ENCODE results near the gene LMOD1. TPM values are rescaled to one million over a fixed set of nuclear protein-coding genes. Genes with fewer than 3 reads are reported as not detected.
"Not testable (repeated sequence)": the region's sequence is repeated elsewhere in the genome, so short reads cannot be mapped to it uniquely, and the experiment has no call there.

The LMOD1 gene
- total RNA-seq, 1 experiment from 2014 or later, result not detected

DNA sequence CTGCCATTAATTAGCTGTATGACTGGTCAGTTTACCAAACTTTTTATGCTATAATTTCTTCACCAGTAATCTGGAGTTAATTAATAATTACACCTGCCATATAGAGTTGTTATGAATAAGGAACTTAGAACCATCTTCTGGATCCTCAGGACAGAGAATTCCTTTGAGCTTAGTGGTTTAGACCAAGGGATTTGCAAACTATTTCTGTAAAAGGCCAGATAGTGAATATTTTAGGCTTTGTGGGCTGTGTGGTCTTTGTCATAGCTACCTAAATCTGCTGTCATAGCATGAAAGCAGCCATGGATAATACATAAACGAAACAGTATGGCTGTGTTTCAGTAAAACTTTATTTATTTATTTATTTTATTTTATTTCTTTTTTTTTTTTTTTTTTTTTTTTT is 17.9 kb upstream of the LMOD1 start:
- intact Hi-C loops (cut with micrococcal nuclease; ENCODE audit: unreplicated experiment), result no loop called here
- Histone ChIP-seq H3K9me3 (ENCODE audit: low read depth, low read length, poor library complexity, severe bottlenecking) (no peaks in the 10 kb centered on the region), H3K36me3 (ENCODE audit: insufficient read depth, low read length, poor library complexity, severe bottlenecking) (peaks cover 75% of the 10 kb centered on the region), H3K27ac (ENCODE audit: low read depth, low read length, poor library complexity, severe bottlenecking) (no peak overlapping the region), H3K27me3 (replicated peaks; ENCODE audit: insufficient read depth, low read depth, low read length, poor library complexity) (no peaks in the 10 kb centered on the region), H3K4me1 (ENCODE audit: insufficient read depth, low read length, poor library complexity, severe bottlenecking) (no peaks in the 10 kb centered on the region), H3K4me3 (ENCODE audit: low read depth, low read length, poor library complexity, severe bottlenecking) (no peak overlapping the region)
- DNase-seq (ENCODE audit: low spot score), result no peak
- no TSS peak for BruUV-seq (replicated peaks)
- POLR2A ChIA-PET (ENCODE audit: low non-redundant PET), result no interaction called here
- CTCF ChIA-PET, result interaction anchor here (0.6 kb wide), 1 partner anchor 44 kb away, joined by 3 read pairs; no protein-coding TSS in a partner anchor
- TF ChIP-seq, protein P1, sequence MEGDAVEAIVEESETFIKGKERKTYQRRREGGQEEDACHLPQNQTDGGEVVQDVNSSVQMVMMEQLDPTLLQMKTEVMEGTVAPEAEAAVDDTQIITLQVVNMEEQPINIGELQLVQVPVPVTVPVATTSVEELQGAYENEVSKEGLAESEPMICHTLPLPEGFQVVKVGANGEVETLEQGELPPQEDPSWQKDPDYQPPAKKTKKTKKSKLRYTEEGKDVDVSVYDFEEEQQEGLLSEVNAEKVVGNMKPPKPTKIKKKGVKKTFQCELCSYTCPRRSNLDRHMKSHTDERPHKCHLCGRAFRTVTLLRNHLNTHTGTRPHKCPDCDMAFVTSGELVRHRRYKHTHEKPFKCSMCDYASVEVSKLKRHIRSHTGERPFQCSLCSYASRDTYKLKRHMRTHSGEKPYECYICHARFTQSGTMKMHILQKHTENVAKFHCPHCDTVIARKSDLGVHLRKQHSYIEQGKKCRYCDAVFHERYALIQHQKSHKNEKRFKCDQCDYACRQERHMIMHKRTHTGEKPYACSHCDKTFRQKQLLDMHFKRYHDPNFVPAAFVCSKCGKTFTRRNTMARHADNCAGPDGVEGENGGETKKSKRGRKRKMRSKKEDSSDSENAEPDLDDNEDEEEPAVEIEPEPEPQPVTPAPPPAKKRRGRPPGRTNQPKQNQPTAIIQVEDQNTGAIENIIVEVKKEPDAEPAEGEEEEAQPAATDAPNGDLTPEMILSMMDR (conservative IDR thresholded peaks at IDR 0.05; ENCODE audit: low read depth, low read length), result no peak
- TF ChIP-seq EZH2 (IDR thresholded peaks at IDR 0.05; ENCODE audit: borderline replicate concordance, low read depth, low read length, poor library complexity, severe bottlenecking), result no peak

DNA sequence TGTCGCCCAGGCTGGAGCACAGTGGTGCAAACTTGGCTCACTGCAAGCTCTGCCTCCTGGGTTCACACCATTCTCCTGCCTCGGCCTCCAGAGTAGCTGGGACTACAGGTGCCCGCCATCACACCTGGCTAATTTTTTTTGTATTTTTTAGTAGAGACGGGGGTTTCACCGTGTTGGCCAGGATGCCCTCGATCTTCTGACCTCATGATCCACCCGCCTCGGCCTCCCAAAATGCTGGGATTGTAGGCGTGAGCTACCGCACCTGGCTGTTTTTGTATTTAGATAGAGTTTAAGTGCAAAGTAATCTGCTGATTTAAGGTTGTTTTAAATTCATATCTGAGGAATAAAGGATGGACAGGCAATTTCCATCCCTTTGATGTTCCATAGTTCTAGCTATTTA is 16.0 kb upstream of the LMOD1 start:
- BruUV-seq (replicated peaks); H3K27ac ChIP-seq (ENCODE audit: low read depth, low read length, poor library complexity, severe bottlenecking); H3K27me3 ChIP-seq (replicated peaks; ENCODE audit: insufficient read depth, low read depth, low read length, poor library complexity); CTCF ChIA-PET; H3K4me1 ChIP-seq (ENCODE audit: insufficient read depth, low read length, poor library complexity, severe bottlenecking); POLR2A ChIA-PET (ENCODE audit: low non-redundant PET); H3K4me3 ChIP-seq (ENCODE audit: low read depth, low read length, poor library complexity, severe bottlenecking); H3K9me3 ChIP-seq (ENCODE audit: low read depth, low read length, poor library complexity, severe bottlenecking); intact Hi-C loops (cut with micrococcal nuclease; ENCODE audit: unreplicated experiment); DNase-seq (ENCODE audit: low spot score): not testable (repeated sequence)
- peaks cover 75% of the 10 kb centered on the region for H3K36me3 ChIP-seq (ENCODE audit: insufficient read depth, low read length, poor library complexity, severe bottlenecking)

DNA sequence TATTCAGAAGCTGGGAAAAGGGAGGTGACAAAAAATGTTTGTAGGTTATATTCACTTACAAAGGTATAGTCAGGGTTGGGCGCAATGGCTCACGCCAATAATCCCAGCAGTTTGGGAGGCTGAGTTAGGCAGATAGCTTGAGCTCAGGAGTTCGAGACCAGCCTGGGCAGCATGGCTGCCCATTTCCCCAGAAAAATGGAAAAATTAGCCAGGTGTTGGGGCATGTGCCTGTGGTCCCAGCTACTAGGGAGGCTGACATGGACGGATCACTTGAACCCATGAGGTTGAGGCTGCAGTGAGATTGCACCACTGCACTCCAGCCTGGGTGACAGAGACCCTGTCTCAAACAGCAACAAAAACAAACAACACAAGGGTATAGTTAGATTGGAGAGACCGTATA is 12.0 kb upstream of the LMOD1 start:
- peaks cover 47% of the 10 kb centered on the region for H3K36me3 ChIP-seq (ENCODE audit: insufficient read depth, low read length, poor library complexity, severe bottlenecking)
- CTCF ChIA-PET, result no interaction called here
- POLR2A ChIA-PET (ENCODE audit: low non-redundant PET), result interaction anchor here (0.7 kb wide), 1 partner anchor 380 kb away, joined by 4 read pairs; no protein-coding TSS in a partner anchor
- no peak for DNase-seq (ENCODE audit: low spot score)
- H3K4me3 ChIP-seq (ENCODE audit: low read depth, low read length, poor library complexity, severe bottlenecking), result no peak overlapping the region
- TF ChIP-seq, protein P1 (conservative IDR thresholded peaks at IDR 0.05; ENCODE audit: low read depth, low read length), result no peak
- TF ChIP-seq EZH2 (IDR thresholded peaks at IDR 0.05; ENCODE audit: borderline replicate concordance, low read depth, low read length, poor library complexity, severe bottlenecking), result no peak
- H3K9me3 ChIP-seq (ENCODE audit: low read depth, low read length, poor library complexity, severe bottlenecking), result no peaks in the 10 kb centered on the region
- no TSS peak for BruUV-seq (replicated peaks)
- intact Hi-C loops (cut with micrococcal nuclease; ENCODE audit: unreplicated experiment), result no loop called here
- no peak overlapping the region for H3K27ac ChIP-seq (ENCODE audit: low read depth, low read length, poor library complexity, severe bottlenecking)
- H3K4me1 ChIP-seq (ENCODE audit: insufficient read depth, low read length, poor library complexity, severe bottlenecking), result peaks cover 4% of the 10 kb centered on the region
- no peaks in the 10 kb centered on the region for H3K27me3 ChIP-seq (replicated peaks; ENCODE audit: insufficient read depth, low read depth, low read length, poor library complexity)

DNA sequence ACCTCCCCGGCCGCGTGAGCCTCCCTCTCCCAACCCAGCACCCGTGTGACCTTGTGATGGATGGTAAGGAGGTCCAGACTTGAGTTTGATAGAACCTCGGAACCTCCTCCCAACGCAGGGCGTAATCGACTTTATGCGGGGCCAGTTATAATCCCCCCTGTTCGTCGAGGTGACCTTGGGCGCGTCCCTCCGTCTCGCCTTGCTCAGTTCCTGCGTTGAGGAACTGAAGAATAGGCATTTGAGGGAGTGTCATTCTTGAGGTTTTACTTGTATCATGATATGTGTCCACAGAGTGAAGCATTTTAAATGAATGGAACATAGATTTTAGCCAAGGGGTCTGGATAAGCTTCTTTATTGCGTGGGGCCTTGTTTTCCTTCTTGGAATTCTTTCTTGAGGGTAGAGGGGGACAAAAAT is 9.4 kb upstream of the LMOD1 start:
- peaks cover 4% of the 10 kb centered on the region for H3K4me1 ChIP-seq (ENCODE audit: insufficient read depth, low read length, poor library complexity, severe bottlenecking)
- peak overlapping the region; percentile 80 for H3K4me3 ChIP-seq (ENCODE audit: low read depth, low read length, poor library complexity, severe bottlenecking)
- peaks cover 22% of the 10 kb centered on the region for H3K36me3 ChIP-seq (ENCODE audit: insufficient read depth, low read length, poor library complexity, severe bottlenecking)
- TF ChIP-seq, protein P1 (conservative IDR thresholded peaks at IDR 0.05; ENCODE audit: low read depth, low read length), result no peak
- TF ChIP-seq EZH2 (IDR thresholded peaks at IDR 0.05; ENCODE audit: borderline replicate concordance, low read depth, low read length, poor library complexity, severe bottlenecking), result no peak
- POLR2A ChIA-PET (ENCODE audit: low non-redundant PET), result no interaction called here
- H3K27me3 ChIP-seq (replicated peaks; ENCODE audit: insufficient read depth, low read depth, low read length, poor library complexity), result no peaks in the 10 kb centered on the region
- intact Hi-C loops (cut with micrococcal nuclease; ENCODE audit: unreplicated experiment), result no loop called here
- no peaks in the 10 kb centered on the region for H3K9me3 ChIP-seq (ENCODE audit: low read depth, low read length, poor library complexity, severe bottlenecking)
- H3K27ac ChIP-seq (ENCODE audit: low read depth, low read length, poor library complexity, severe bottlenecking), result peak overlapping the region; percentile 84
- BruUV-seq (replicated peaks), result no TSS peak
- no peak for DNase-seq (ENCODE audit: low spot score)
- CTCF ChIA-PET, result no interaction called here
